ENCODE data around the gene ELL. TPM values are rescaled to one million over a fixed set of nuclear protein-coding genes. Genes with fewer than 3 reads are reported as not detected.
A peak's percentile ranks its signal among the peaks of the same experiment; 100 is the strongest.

ELL gene
- polyA plus RNA-seq, 3 donors, result 12.2 to 35.3 (median 12.6) TPM

- H2AFZ ChIP-seq (ENCODE audit: insufficient read depth, low read depth, low read length, poor library complexity, severe bottlenecking), result peak overlapping the region; percentile 62
- no peaks in the 10 kb centered on the region for H3K9me3 ChIP-seq (replicated peaks in 1 of 2; ENCODE audit: control insufficient read depth in 1 of 2, insufficient read depth in 1 of 2, low read length in 2 of 2)
- peaks cover 0 to 5% (median 0%) of the 10 kb centered on the region in 7 donors for H3K9me3 Mint-ChIP-seq
- peaks cover 0 to 3% of the 10 kb centered on the region in 2 donors for H3K36me3 ChIP-seq (replicated peaks in 1 of 2; ENCODE audit: control insufficient read depth in 1 of 2, insufficient read depth in 2 of 2, low read length in 2 of 2)
- H3K79me2 ChIP-seq (ENCODE audit: insufficient read depth, low read length), result peaks cover 8% of the 10 kb centered on the region
- H3K4me3 ChIP-seq (replicated peaks in 1 of 3; ENCODE audit: low read depth in 2 of 3, low read length in 3 of 3), result peak overlapping the region in 2 of 3 experiments; percentile 32 to 72
- intact Hi-C loops (cut with micrococcal nuclease), result no loop called here
- H4K20me1 ChIP-seq (ENCODE audit: insufficient read depth, low read length), result peaks cover 70% of the 10 kb centered on the region
- no peak for DNase-seq
- no peak overlapping the region for H3K27ac ChIP-seq (ENCODE audit: low read depth in 1 of 2, low read length in 2 of 2)
- peaks cover 4 to 22% of the 10 kb centered on the region in 2 donors for H3K36me3 Mint-ChIP-seq
- peak overlapping the region in 1 of 7 donors; percentile 69 for H3K27ac Mint-ChIP-seq
- peaks cover 0 to 29% of the 10 kb centered on the region in 2 donors for H3K27me3 ChIP-seq (ENCODE audit: control insufficient read depth in 2 of 2, insufficient read depth in 2 of 2, low read length in 2 of 2)
- peaks cover 35 to 54% of the 10 kb centered on the region in 2 donors for H3K4me1 ChIP-seq (ENCODE audit: control insufficient read depth in 1 of 2, insufficient read depth in 2 of 2, low read length in 2 of 2)
- H3K9ac ChIP-seq (ENCODE audit: insufficient read depth, low read length, poor library complexity, severe bottlenecking), result peak overlapping the region; percentile 47
- H3K4me1 Mint-ChIP-seq, result peaks cover 23% of the 10 kb centered on the region
- 81% methylated on average over 3 of the region's 13 CpGs for WGBS (ENCODE audit: insufficient coverage)
- no peak for TF ChIP-seq CTCF (IDR thresholded peaks at IDR 0.05)
- peaks cover 21 to 52% (median 29%) of the 10 kb centered on the region in 3 donors for H3K27me3 Mint-ChIP-seq (ENCODE audit: low read depth in 3 of 3)
- H3K4me3 Mint-ChIP-seq, result peak overlapping the region; percentile 41 to 46
- peak overlapping the region; percentile 92 for H3K4me2 ChIP-seq (replicated peaks; ENCODE audit: extremely low read depth, low read length, poor library complexity, severe bottlenecking)
Measured at GRCh38 chr19:18432275-18433014, 89.4 kb downstream of the ELL start.

GRCh38 chr19:18431351-18432197 lies 90.3 kb downstream of the ELL start:
- no peak for TF ChIP-seq CTCF (IDR thresholded peaks at IDR 0.05)
- Histone ChIP-seq H4K20me1 (ENCODE audit: insufficient read depth, low read length) (peaks cover 76% of the 10 kb centered on the region), H3K4me2 (replicated peaks; ENCODE audit: extremely low read depth, low read length, poor library complexity, severe bottlenecking) (no peak overlapping the region), H3K27ac (ENCODE audit: low read depth in 1 of 2, low read length in 2 of 2) (no peak overlapping the region), H2AFZ (ENCODE audit: insufficient read depth, low read depth, low read length, poor library complexity, severe bottlenecking) (no peak overlapping the region), H3K36me3 (replicated peaks in 1 of 2; ENCODE audit: control insufficient read depth in 1 of 2, insufficient read depth in 2 of 2, low read length in 2 of 2) (peaks cover 0 to 3% of the 10 kb centered on the region in 2 donors), H3K9me3 (replicated peaks in 1 of 2; ENCODE audit: control insufficient read depth in 1 of 2, insufficient read depth in 1 of 2, low read length in 2 of 2) (no peaks in the 10 kb centered on the region), H3K9ac (ENCODE audit: insufficient read depth, low read length, poor library complexity, severe bottlenecking) (no peak overlapping the region), H3K27me3 (ENCODE audit: control insufficient read depth in 2 of 2, insufficient read depth in 2 of 2, low read length in 2 of 2) (peaks cover 0 to 23% of the 10 kb centered on the region in 2 donors), H3K79me2 (ENCODE audit: insufficient read depth, low read length) (peaks cover 8% of the 10 kb centered on the region), H3K4me1 (ENCODE audit: control insufficient read depth in 1 of 2, insufficient read depth in 2 of 2, low read length in 2 of 2) (peaks cover 27 to 46% of the 10 kb centered on the region in 2 donors), H3K4me3 (replicated peaks in 1 of 3; ENCODE audit: low read depth in 2 of 3, low read length in 3 of 3) (no peak overlapping the region)
- intact Hi-C loops (cut with micrococcal nuclease), result no loop called here
- Mint-ChIP-seq H3K27me3 (ENCODE audit: low read depth in 3 of 3) (peaks cover 21 to 43% (median 22%) of the 10 kb centered on the region in 3 donors), H3K27ac (no peak overlapping the region), H3K4me3 (no peak overlapping the region), H3K9me3 (peaks cover 0 to 3% (median 0%) of the 10 kb centered on the region in 7 donors), H3K4me1 (peaks cover 20% of the 10 kb centered on the region), H3K36me3 (peaks cover 4 to 26% of the 10 kb centered on the region in 2 donors)
- WGBS (ENCODE audit: insufficient coverage), result 73% methylated on average over 4 of the region's 34 CpGs
- no peak for DNase-seq

Data from CD14-positive monocyte (primary cell).